SK-N-SH (cell line): ENCODE measurements around the gene LMO4. TPM values are rescaled to one million over a fixed set of nuclear protein-coding genes. Genes with fewer than 3 reads are reported as not detected.

Source experiments
- CTCF ChIA-PET: fragments of 300-600, 350-600 bp; formaldehyde crosslinking; extraction: SDS; loops from one replicate; lab custom pipeline; 2021; lab: Yijun Ruan, JAX
- POLR2A ChIA-PET: fragments of 350-600 bp; sonication (Branson Sonifier 250); formaldehyde crosslinking; extraction: SDS; loops from one replicate; lab custom pipeline; 2020; ENCODE audit warnings: antibody characterized with exemption, inconsistent platforms; lab: Yijun Ruan, JAX
- DNase-seq: peaks from one replicate; pipeline ENCODE4 v3.0.0; 2012
- H2AFZ ChIP-seq: fragments of 200-600 bp; sonication (generic); 2 replicates; pipeline ENCODE4 v1.8.1; 2016; ENCODE audit warnings: antibody characterized with exemption, mild to moderate bottlenecking, low read depth
- H3F3A ChIP-seq: fragments of 200-600 bp; sonication (generic); replicated peaks from 2 replicates; pipeline ENCODE3; 2016; ENCODE audit warnings: antibody characterized with exemption, mild to moderate bottlenecking; ENCODE audit not compliant: insufficient read depth
- H3K27ac ChIP-seq, 2 experiments: fragments of 200-500 bp in 1 of 2; fragments of 200-600 bp in 1 of 2; sonication (Bioruptor generic) in 1 of 2; sonication (generic), shearing (Covaris generic) in 1 of 2; 2 replicates each; pipeline versions ENCODE4 v1.5.1 to v1.6.1; 2014 to 2016; ENCODE audit warnings: low read depth in 2 of 2, inconsistent platforms in 1 of 2, low read length in 1 of 2, mild to moderate bottlenecking in 1 of 2, mixed read lengths in 1 of 2
- H3K27me3 ChIP-seq: fragments of 200-600 bp; sonication (generic), shearing (Covaris generic); 2 replicates; pipeline ENCODE4 v1.6.1; 2016; ENCODE audit warnings: mixed run types; ENCODE audit not compliant: insufficient read depth
- H3K36me3 ChIP-seq, 2 experiments: fragments of 200-500 bp in 1 of 2; fragments of 200-600 bp in 1 of 2; sonication (Bioruptor generic) in 1 of 2; sonication (generic) in 1 of 2; replicated peaks in 1 of 2; 2 replicates each; pipeline versions ENCODE3 to v1.5.1; 2014 to 2016; ENCODE audit warnings: low read length in 1 of 2, mild to moderate bottlenecking in 1 of 2; ENCODE audit not compliant: insufficient read depth in 2 of 2, control insufficient read depth in 1 of 2
- H3K4me1 ChIP-seq, 2 experiments: fragments of 200-500 bp in 1 of 2; fragments of 200-600 bp in 1 of 2; sonication (Bioruptor generic) in 1 of 2; sonication (generic), shearing (Covaris generic) in 1 of 2; 2 replicates each; pipeline versions ENCODE4 v1.5.1 to v1.6.1; 2014 to 2016; ENCODE audit warnings: low read depth in 1 of 2, low read length in 1 of 2, mixed run types in 1 of 2; ENCODE audit not compliant: insufficient read depth in 2 of 2, control insufficient read depth in 1 of 2
- H3K4me2 ChIP-seq: fragments of 200-600 bp; sonication (generic), shearing (Covaris generic); 2 replicates; pipeline ENCODE4 v1.6.1; 2017; ENCODE audit warnings: mixed run types
- H3K4me3 ChIP-seq, 2 experiments: fragments of 200-500 bp in 1 of 2; fragments of 200-600 bp in 1 of 2; sonication (Bioruptor generic) in 1 of 2; sonication (generic), shearing (Covaris generic) in 1 of 2; 2 replicates each; pipeline versions ENCODE4 v1.5.1 to v1.8.1; 2014 to 2016; ENCODE audit warnings: low read depth in 2 of 2, inconsistent platforms in 1 of 2, low read length in 1 of 2, mild to moderate bottlenecking in 1 of 2, mixed read lengths in 1 of 2, moderate library complexity in 1 of 2
- H3K79me2 ChIP-seq: fragments of 200-600 bp; sonication (generic); 2 replicates; pipeline ENCODE4 v1.8.1; 2017; ENCODE audit warnings: mild to moderate bottlenecking; ENCODE audit not compliant: insufficient read depth
- H3K9ac ChIP-seq: fragments of 200-600 bp; sonication (generic); 2 replicates; pipeline ENCODE4 v1.6.1; 2017; ENCODE audit warnings: mixed run types
- H3K9me2 ChIP-seq: fragments of 200-600 bp; sonication (generic); 2 replicates; pipeline ENCODE4 v1.6.1; 2017; ENCODE audit warnings: mixed run types
- H3K9me3 ChIP-seq: fragments of 200-600 bp; sonication (generic); 2 replicates; pipeline ENCODE4 v1.6.1; 2017; ENCODE audit warnings: mixed run types, mild to moderate bottlenecking, moderate library complexity
- H4K20me1 ChIP-seq: fragments of 200-600 bp; sonication (generic); 2 replicates; pipeline ENCODE4 v1.6.1; 2017; ENCODE audit warnings: mild to moderate bottlenecking, mixed run types; ENCODE audit not compliant: insufficient read depth
- CHD2 ChIP-seq: fragments of 150-350 bp; IDR thresholded peaks from 2 replicates; pipeline ENCODE4 v1.6.1; 2018; ENCODE audit warnings: low read length; ENCODE audit not compliant: partially characterized antibody
- ELF1 ChIP-seq: IDR thresholded peaks from 2 replicates; pipeline ENCODE4 v1.4.0; 2012
- EZH2phosphoT487 ChIP-seq: fragments of 200-600 bp; sonication (generic); IDR thresholded peaks from 2 replicates; pipeline ENCODE4 v1.6.1; 2017; ENCODE audit warnings: low read depth, mixed run types, mild to moderate bottlenecking, antibody characterized with exemption, moderate library complexity, borderline replicate concordance
- FOXJ3 ChIP-seq: sonication (generic); formaldehyde crosslinking; IDR thresholded peaks from 2 replicates; pipeline ENCODE4 v1.5.1; 2020; ENCODE audit warnings: mild to moderate bottlenecking, missing genetic modification reagents
- FOXM1 ChIP-seq: IDR thresholded peaks from 2 replicates; pipeline ENCODE4 v1.4.0; 2012; ENCODE audit warnings: low read depth, mild to moderate bottlenecking
- GABPA ChIP-seq: IDR thresholded peaks from 2 replicates; pipeline ENCODE4 v1.4.0; 2012; ENCODE audit warnings: low read depth, mild to moderate bottlenecking
- JUND ChIP-seq: IDR thresholded peaks from 2 replicates; pipeline ENCODE4 v1.4.0; 2012
- MEF2A ChIP-seq: IDR thresholded peaks from 2 replicates; pipeline ENCODE4 v1.4.0; 2012; ENCODE audit warnings: low read depth, borderline replicate concordance
- NFIC ChIP-seq: IDR thresholded peaks from 2 replicates; pipeline ENCODE4 v1.4.0; 2012; ENCODE audit warnings: borderline replicate concordance
- PBX3 ChIP-seq: IDR thresholded peaks from 2 replicates; pipeline ENCODE4; 2012
- RAD21 ChIP-seq: IDR thresholded peaks from 2 replicates; pipeline ENCODE4 v1.6.1; 2012; ENCODE audit warnings: mild to moderate bottlenecking, low read length
- RCOR1 ChIP-seq: fragments of 150-350 bp; IDR thresholded peaks from 2 replicates; pipeline ENCODE4 v1.6.1; 2017; ENCODE audit warnings: antibody characterized with exemption, low read length
- RFX5 ChIP-seq: IDR thresholded peaks from 2 replicates; pipeline ENCODE4 v1.6.1; 2012; ENCODE audit warnings: mild to moderate bottlenecking, improper control_type of control experiment, low read length
- RXRA ChIP-seq: IDR thresholded peaks from 2 replicates; pipeline ENCODE4 v1.4.0; 2012; ENCODE audit warnings: low read depth, mild to moderate bottlenecking, borderline replicate concordance
- SIN3A ChIP-seq: IDR thresholded peaks from 2 replicates; pipeline ENCODE4 v1.6.1; 2012; ENCODE audit warnings: low read depth, mild to moderate bottlenecking, low read length, moderate library complexity, borderline replicate concordance
- SMC3 ChIP-seq: IDR thresholded peaks from 2 replicates; pipeline ENCODE4 v1.6.1; 2012; ENCODE audit warnings: low read depth, low read length, improper control_type of control experiment
- TAF1 ChIP-seq: IDR thresholded peaks from 2 replicates; pipeline ENCODE4 v1.6.1; 2012; ENCODE audit warnings: low read depth, mild to moderate bottlenecking, low read length, moderate library complexity, borderline replicate concordance
- TCF12 ChIP-seq: IDR thresholded peaks from 2 replicates; pipeline ENCODE4 v1.4.0; 2012
- whole genome bisulfite sequencing: methylation state at CpG from one replicate; pipeline ENCODE4 v1.1.6; 2017; ENCODE audit warnings: low lambda C conversion rate; 5-methylcytosine and 5-hydroxymethylcytosine counted together
- polyA plus RNA-seq, 3 experiments: library from polyadenylated mRNA; depleted of rRNA; stranded (reverse); fragments of >200 nt; gene quantifications; 2 replicates each; pipeline ENCODE4 v1.2.3, GENCODE V29; 2012
- TF ChIP-seq, protein P1 (sequence below): IDR thresholded peaks from 2 replicates; pipeline ENCODE4 v1.4.0; 2012; ENCODE audit warnings: low read depth, borderline replicate concordance
- TF ChIP-seq, protein P2 (sequence below): fragments of 150-350 bp; IDR thresholded peaks from 2 replicates; pipeline ENCODE4 v1.6.1; 2016; ENCODE audit warnings: mild to moderate bottlenecking, low read depth, low read length
- TF ChIP-seq, protein P3 (sequence below): fragments of 200-600 bp; sonication (generic); IDR thresholded peaks from 2 replicates; pipeline ENCODE4 v1.6.1; 2017; ENCODE audit warnings: antibody characterized with exemption, mild to moderate bottlenecking, moderate library complexity

LMO4 gene
- polyA plus RNA-seq, 1 of the 3 experiments (the other 2 are of a cell fraction), result 64.7 TPM

GRCh38 chr1:87318806-87319205 is 9.9 kb upstream of the LMO4 start:
- WGBS, result 30% methylated on average over 1 of the region's 1 CpG
- no peak for DNase-seq
- no peaks in the 10 kb centered on the region for H3K9me2 ChIP-seq
- H3K36me3 ChIP-seq, result no peaks in the 10 kb centered on the region
- ChIA-PET CTCF (no interaction called here), POLR2A (no interaction called here)
- no peaks in the 10 kb centered on the region for H3K79me2 ChIP-seq
- no peak overlapping the region for H3K9ac ChIP-seq
- no peaks in the 10 kb centered on the region for H3K4me1 ChIP-seq
- no peaks in the 10 kb centered on the region for H3F3A ChIP-seq
- no peaks in the 10 kb centered on the region for H4K20me1 ChIP-seq
- no peaks in the 10 kb centered on the region for H3K27me3 ChIP-seq
- H3K9me3 ChIP-seq, result no peaks in the 10 kb centered on the region
- H3K4me2 ChIP-seq, result no peak overlapping the region
- TF ChIP-seq SIN3A (no peak), SMC3 (no peak), MEF2A (no peak), FOXJ3 (CRISPR knock-in tag) (no peak), FOXM1 (no peak), RAD21 (no peak), PBX3 (no peak), CHD2 (no peak), NFIC (no peak), ELF1 (no peak), TCF12 (no peak), RFX5 (no peak)
- TF ChIP-seq, protein P1, sequence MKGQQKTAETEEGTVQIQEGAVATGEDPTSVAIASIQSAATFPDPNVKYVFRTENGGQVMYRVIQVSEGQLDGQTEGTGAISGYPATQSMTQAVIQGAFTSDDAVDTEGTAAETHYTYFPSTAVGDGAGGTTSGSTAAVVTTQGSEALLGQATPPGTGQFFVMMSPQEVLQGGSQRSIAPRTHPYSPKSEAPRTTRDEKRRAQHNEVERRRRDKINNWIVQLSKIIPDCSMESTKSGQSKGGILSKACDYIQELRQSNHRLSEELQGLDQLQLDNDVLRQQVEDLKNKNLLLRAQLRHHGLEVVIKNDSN, result no peak
- no peak overlapping the region for H2AFZ ChIP-seq
- no peak overlapping the region for H3K27ac ChIP-seq
- no peak overlapping the region for H3K4me3 ChIP-seq

DNA sequence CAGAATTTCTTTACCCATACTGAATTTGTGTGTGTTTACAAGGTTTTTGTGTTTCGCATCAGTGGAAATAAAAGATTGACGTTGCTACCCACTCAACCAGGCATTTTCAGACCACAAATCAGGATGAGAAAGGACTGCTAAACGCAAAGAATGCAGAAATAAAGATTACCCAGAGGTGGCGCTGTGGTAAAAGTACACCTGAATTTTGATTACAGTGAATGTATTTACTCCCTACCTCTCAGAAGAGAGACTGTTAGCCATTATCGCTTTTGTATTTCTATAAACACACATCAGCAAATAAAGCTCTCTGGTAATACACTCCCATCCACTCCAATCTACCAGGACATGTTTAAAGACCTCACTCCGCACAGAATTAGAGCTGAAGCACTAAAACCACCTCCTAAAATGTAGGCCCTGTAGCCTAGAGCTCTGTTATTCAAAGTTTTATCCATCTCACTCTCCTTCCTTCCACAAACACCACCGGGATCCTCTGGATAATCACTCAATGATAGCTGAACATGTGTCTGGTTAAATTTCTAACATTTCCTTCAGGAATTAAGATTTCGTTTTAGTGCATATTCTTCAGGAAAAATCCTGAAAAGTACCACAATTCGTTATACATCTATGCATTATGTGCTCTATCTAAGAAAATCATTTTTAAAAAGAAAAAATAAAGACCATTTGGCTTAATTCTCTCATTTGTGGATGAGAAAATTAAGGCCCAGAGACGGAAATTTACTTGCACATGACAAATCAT is 2.5 kb upstream of the LMO4 start:
- no peak overlapping the region for H2AFZ ChIP-seq
- H3K4me1 ChIP-seq, result peaks cover 0 to 4% of the 10 kb centered on the region in 2 experiments; a peak in 2 of 4 replicates
- no peak overlapping the region for H3K4me2 ChIP-seq
- no peak overlapping the region for H3K27ac ChIP-seq
- H3K27me3 ChIP-seq, result no peaks in the 10 kb centered on the region
- CTCF ChIA-PET, result interaction anchor here (0.6 to 2.5 kb wide), 21 partner anchors 8 to 753 kb away, joined by 3 to 17 read pairs (median 3); no protein-coding TSS in a partner anchor
- H3K9me2 ChIP-seq, result no peaks in the 10 kb centered on the region
- H3F3A ChIP-seq, result peaks cover 10% of the 10 kb centered on the region
- POLR2A ChIA-PET, result no interaction called here
- H3K9me3 ChIP-seq, result no peaks in the 10 kb centered on the region
- H3K4me3 ChIP-seq, result no peak overlapping the region; a peak in 1 of 4 replicates
- 42% methylated on average over 10 of the region's 10 CpGs for WGBS
- H3K79me2 ChIP-seq, result peaks cover 23% of the 10 kb centered on the region
- peak; percentile 40 for DNase-seq
- no peaks in the 10 kb centered on the region for H4K20me1 ChIP-seq
- no peaks in the 10 kb centered on the region for H3K36me3 ChIP-seq
- H3K9ac ChIP-seq, result no peak overlapping the region
- TF ChIP-seq, protein P2, sequence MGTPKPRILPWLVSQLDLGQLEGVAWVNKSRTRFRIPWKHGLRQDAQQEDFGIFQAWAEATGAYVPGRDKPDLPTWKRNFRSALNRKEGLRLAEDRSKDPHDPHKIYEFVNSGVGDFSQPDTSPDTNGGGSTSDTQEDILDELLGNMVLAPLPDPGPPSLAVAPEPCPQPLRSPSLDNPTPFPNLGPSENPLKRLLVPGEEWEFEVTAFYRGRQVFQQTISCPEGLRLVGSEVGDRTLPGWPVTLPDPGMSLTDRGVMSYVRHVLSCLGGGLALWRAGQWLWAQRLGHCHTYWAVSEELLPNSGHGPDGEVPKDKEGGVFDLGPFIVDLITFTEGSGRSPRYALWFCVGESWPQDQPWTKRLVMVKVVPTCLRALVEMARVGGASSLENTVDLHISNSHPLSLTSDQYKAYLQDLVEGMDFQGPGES, result no peak
- TF ChIP-seq SIN3A, result no peak
- no peak for TF ChIP-seq JUND
- no peak for TF ChIP-seq ELF1
- no peak for TF ChIP-seq NFIC
- no peak for TF ChIP-seq EZH2phosphoT487
- TF ChIP-seq FOXM1, result no peak
- TF ChIP-seq GABPA, result no peak
- TF ChIP-seq SMC3, result peak; percentile 51
- TF ChIP-seq, protein P3, sequence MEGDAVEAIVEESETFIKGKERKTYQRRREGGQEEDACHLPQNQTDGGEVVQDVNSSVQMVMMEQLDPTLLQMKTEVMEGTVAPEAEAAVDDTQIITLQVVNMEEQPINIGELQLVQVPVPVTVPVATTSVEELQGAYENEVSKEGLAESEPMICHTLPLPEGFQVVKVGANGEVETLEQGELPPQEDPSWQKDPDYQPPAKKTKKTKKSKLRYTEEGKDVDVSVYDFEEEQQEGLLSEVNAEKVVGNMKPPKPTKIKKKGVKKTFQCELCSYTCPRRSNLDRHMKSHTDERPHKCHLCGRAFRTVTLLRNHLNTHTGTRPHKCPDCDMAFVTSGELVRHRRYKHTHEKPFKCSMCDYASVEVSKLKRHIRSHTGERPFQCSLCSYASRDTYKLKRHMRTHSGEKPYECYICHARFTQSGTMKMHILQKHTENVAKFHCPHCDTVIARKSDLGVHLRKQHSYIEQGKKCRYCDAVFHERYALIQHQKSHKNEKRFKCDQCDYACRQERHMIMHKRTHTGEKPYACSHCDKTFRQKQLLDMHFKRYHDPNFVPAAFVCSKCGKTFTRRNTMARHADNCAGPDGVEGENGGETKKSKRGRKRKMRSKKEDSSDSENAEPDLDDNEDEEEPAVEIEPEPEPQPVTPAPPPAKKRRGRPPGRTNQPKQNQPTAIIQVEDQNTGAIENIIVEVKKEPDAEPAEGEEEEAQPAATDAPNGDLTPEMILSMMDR, result peak; percentile 87
- TF ChIP-seq TAF1, result no peak
- TF ChIP-seq RAD21, result peak; percentile 75
- no peak for TF ChIP-seq RCOR1
- TF ChIP-seq FOXJ3 (CRISPR knock-in tag), result no peak
- TF ChIP-seq CHD2, result no peak
- TF ChIP-seq PBX3, result no peak
- TF ChIP-seq RXRA, result no peak
